ENCODE results near the gene JAZF1.

GRCh38 chr7:28199021-28199510 is 18.5 kb upstream of the JAZF1 start:
- no peak for TF ChIP-seq CTCF (IDR thresholded peaks at IDR 0.05)
- no peak for TF ChIP-seq POLR2A (IDR thresholded peaks at IDR 0.05)

All from breast epithelium (tissue), 3 donors.